Endothelial cell (in vitro differentiated cells): ENCODE results near the gene UBN1. TPM values are rescaled to one million over a fixed set of nuclear protein-coding genes. Genes with fewer than 3 reads are reported as not detected.

ENCODE experiments used
- DNase-seq: peaks from one replicate; pipeline ENCODE4 v3.0.0; 2021; ENCODE audit warnings: low spot score
- H3K27ac Mint-ChIP-seq: one replicate; pipeline ENCODE4 v1.8.0; 2021; ENCODE audit warnings: mixed read lengths, inconsistent platforms; ENCODE audit not compliant: unreplicated experiment
- H3K27me3 Mint-ChIP-seq: one replicate; pipeline ENCODE4 v1.8.0; 2021; ENCODE audit warnings: mild to moderate bottlenecking, moderate library complexity, mixed read lengths, inconsistent platforms; ENCODE audit not compliant: unreplicated experiment
- H3K36me3 Mint-ChIP-seq: one replicate; pipeline ENCODE4 v1.8.0; 2021; ENCODE audit warnings: mild to moderate bottlenecking, low read depth, mixed read lengths, inconsistent platforms; ENCODE audit not compliant: unreplicated experiment
- H3K4me1 Mint-ChIP-seq: one replicate; pipeline ENCODE4 v1.8.0; 2021; ENCODE audit warnings: mild to moderate bottlenecking, mixed read lengths, inconsistent platforms; ENCODE audit not compliant: unreplicated experiment
- H3K4me3 Mint-ChIP-seq: one replicate; pipeline ENCODE4 v1.8.0; 2021; ENCODE audit warnings: mild to moderate bottlenecking, mixed read lengths, inconsistent platforms; ENCODE audit not compliant: unreplicated experiment
- H3K9me3 Mint-ChIP-seq: one replicate; pipeline ENCODE4 v1.8.0; 2021; ENCODE audit warnings: mixed read lengths, inconsistent platforms; ENCODE audit not compliant: unreplicated experiment
- total RNA-seq: library from RNA; stranded (reverse); fragmentation: NEBNext Ultra II Directional; extraction: Animal tissue kit (Norgen Biotek cat#: 25700); gene quantifications from one replicate; pipeline ENCODE4 v1.2.1, GENCODE V29; 2021; ENCODE audit not compliant: unreplicated experiment
- TF ChIP-seq, protein P1 (sequence below): fragments of 200-600 bp; sonication (generic); IDR thresholded peaks from one replicate; pipeline ENCODE4 v1.5.0; 2021; ENCODE audit warnings: antibody characterized with exemption; ENCODE audit not compliant: unreplicated experiment

The UBN1 gene
- total RNA-seq, 1 donor from 2014 or later: 36.4 TPM

DNA sequence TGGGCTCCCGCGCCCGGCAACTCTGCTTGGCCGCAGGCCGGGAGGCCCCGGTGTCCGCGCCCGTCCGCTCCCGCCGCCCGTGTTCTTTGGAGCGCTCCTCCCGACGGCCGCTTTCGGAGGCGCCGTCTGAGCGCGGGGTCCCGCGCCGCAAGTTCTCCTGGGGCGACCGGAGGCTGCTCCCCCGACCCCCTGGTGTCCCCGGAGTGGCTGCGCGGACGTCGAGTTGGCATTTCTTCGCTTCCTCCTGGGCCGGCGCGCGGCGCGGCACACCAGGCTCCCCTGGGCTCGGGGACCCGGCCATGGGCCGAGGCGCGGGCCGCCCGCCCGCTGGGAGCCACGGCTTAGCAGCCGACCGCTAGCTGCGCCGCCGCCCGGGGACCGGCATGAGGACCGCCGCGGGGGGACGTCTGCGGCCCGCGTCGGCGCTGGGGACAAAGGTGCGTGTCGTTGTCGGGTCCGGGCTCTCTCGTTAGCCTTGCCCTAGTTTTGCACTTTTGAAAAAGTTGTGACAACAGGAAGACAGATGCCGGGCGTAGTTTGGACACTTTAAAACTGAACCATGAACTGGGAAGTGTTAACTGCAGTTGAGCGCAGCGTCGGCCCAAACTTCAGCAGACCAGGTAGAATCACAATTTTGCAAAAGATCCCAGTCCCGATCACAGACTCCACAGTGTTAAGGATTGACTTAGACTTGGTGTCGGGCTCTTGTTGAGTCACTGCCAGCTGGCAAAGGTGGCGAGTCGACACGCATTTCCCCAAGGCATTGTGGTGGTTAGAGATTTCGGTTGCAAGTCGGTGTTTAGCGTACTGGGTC lies 700 bp downstream of the UBN1 start:
- Mint-ChIP-seq H3K27me3 (peaks cover 6% of the 10 kb centered on the region), H3K36me3 (peaks cover 3% of the 10 kb centered on the region), H3K27ac (peak overlapping the region; percentile 53)

GRCh38 chr16:4850211-4850610 lies 2.9 kb downstream of the UBN1 start:
- no peak for DNase-seq
- H3K36me3 Mint-ChIP-seq: peaks cover 7% of the 10 kb centered on the region
- TF ChIP-seq, protein P1, sequence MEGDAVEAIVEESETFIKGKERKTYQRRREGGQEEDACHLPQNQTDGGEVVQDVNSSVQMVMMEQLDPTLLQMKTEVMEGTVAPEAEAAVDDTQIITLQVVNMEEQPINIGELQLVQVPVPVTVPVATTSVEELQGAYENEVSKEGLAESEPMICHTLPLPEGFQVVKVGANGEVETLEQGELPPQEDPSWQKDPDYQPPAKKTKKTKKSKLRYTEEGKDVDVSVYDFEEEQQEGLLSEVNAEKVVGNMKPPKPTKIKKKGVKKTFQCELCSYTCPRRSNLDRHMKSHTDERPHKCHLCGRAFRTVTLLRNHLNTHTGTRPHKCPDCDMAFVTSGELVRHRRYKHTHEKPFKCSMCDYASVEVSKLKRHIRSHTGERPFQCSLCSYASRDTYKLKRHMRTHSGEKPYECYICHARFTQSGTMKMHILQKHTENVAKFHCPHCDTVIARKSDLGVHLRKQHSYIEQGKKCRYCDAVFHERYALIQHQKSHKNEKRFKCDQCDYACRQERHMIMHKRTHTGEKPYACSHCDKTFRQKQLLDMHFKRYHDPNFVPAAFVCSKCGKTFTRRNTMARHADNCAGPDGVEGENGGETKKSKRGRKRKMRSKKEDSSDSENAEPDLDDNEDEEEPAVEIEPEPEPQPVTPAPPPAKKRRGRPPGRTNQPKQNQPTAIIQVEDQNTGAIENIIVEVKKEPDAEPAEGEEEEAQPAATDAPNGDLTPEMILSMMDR: no peak
- no peak overlapping the region for H3K27ac Mint-ChIP-seq
- no peak overlapping the region for H3K4me3 Mint-ChIP-seq
- peaks cover 37% of the 10 kb centered on the region for H3K4me1 Mint-ChIP-seq
- H3K9me3 Mint-ChIP-seq: no peaks in the 10 kb centered on the region
- H3K27me3 Mint-ChIP-seq: peaks cover 6% of the 10 kb centered on the region

More for the DNA sequence above, 700 bp downstream of the UBN1 start:
- Mint-ChIP-seq H3K9me3 (no peaks in the 10 kb centered on the region), H3K4me3 (peak overlapping the region; percentile 95), H3K4me1 (peaks cover 38% of the 10 kb centered on the region)
- peak; percentile 49 for DNase-seq
- TF ChIP-seq, protein P1: no peak

- TF ChIP-seq, protein P1: no peak
- Mint-ChIP-seq H3K9me3 (no peaks in the 10 kb centered on the region), H3K27ac (no peak overlapping the region), H3K36me3 (peaks cover 10% of the 10 kb centered on the region), H3K4me3 (no peak overlapping the region), H3K27me3 (no peaks in the 10 kb centered on the region), H3K4me1 (peaks cover 26% of the 10 kb centered on the region)
- DNase-seq: no peak
These were observed 5.1 kb downstream of the UBN1 start for GRCh38 chr16:4852221-4852872.

DNA sequence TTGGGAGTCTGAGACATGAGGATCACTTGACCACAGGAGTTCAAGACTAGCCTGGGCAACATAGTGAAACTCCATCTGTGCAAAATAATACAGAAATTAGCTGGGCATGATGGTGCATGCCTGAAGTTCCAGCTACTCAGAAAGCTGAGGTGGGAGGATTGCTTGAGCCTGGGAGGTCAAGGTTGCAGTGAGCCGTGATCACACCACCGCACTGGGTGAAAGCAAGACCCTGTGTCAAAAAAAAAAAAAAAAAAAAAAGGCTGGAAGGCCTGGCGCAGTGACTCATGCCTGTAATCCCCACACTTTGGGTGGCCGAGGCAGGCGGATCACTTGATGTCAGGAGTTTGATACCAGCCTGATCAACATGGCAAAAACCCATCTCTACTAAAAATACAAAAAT lies 8.1 kb downstream of the UBN1 start:
- H3K27ac Mint-ChIP-seq: no peak overlapping the region
- TF ChIP-seq, protein P1: no peak
- no peaks in the 10 kb centered on the region for H3K9me3 Mint-ChIP-seq
- peaks cover 1% of the 10 kb centered on the region for H3K27me3 Mint-ChIP-seq
- peaks cover 10% of the 10 kb centered on the region for H3K4me1 Mint-ChIP-seq
- no peak overlapping the region for H3K4me3 Mint-ChIP-seq
- peaks cover 28% of the 10 kb centered on the region for H3K36me3 Mint-ChIP-seq
- no peak for DNase-seq

DNA sequence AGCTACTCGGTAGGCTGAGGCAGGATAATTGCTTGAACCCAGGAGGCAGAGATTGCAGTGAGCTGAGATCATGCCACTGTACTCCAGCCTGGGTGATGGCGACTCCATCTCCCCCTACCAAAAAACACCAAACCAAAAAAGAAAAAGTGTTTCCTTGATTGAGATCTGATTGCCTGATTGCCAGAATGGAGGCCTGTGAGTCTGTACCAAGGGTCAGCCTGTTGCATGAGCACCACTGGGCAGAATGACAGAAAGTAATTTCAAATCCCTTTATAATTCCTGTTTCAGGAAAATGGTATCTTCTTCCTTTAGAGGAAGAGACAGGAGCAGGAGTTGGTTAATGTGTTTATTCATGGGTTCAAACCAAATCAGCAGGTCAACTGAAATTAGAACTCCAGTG lies 8.5 kb downstream of the UBN1 start:
- H3K27me3 Mint-ChIP-seq: peaks cover 1% of the 10 kb centered on the region
- H3K36me3 Mint-ChIP-seq: peaks cover 31% of the 10 kb centered on the region
- H3K9me3 Mint-ChIP-seq: no peaks in the 10 kb centered on the region
- TF ChIP-seq, protein P1: no peak
- no peak for DNase-seq
- no peak overlapping the region for H3K27ac Mint-ChIP-seq
- peaks cover 10% of the 10 kb centered on the region for H3K4me1 Mint-ChIP-seq
- H3K4me3 Mint-ChIP-seq: no peak overlapping the region
